Measurements from ENCODE around the gene SLC9A9.
A peak's percentile ranks its signal among the peaks of the same experiment; 100 is the strongest.

SLC9A9 gene

GRCh38 chr3:143484846-143485512 is 363.3 kb downstream of the SLC9A9 start:
- no peak for DNase-seq

- DNase-seq, result no peak
Measured at GRCh38 chr3:143483214-143483613, 365.1 kb downstream of the SLC9A9 start.

GRCh38 chr3:143482106-143483088 is 365.9 kb downstream of the SLC9A9 start:
- no peak for DNase-seq

GRCh38 chr3:143480344-143480743 is 367.9 kb downstream of the SLC9A9 start:
- DNase-seq, result no peak

GRCh38 chr3:143479727-143480126 is 368.5 kb downstream of the SLC9A9 start:
- DNase-seq, result no peak

- DNase-seq, result no peak
Measured at GRCh38 chr3:143478115-143478693, 370.1 kb downstream of the SLC9A9 start.

GRCh38 chr3:143476965-143477640 is 371.2 kb downstream of the SLC9A9 start:
- no peak for DNase-seq

- DNase-seq, result no peak
Measured at GRCh38 chr3:143475981-143476380, 372.3 kb downstream of the SLC9A9 start.

GRCh38 chr3:143472731-143473523 is 375.3 kb downstream of the SLC9A9 start:
- no peak for DNase-seq

GRCh38 chr3:143471705-143472104 is 376.6 kb downstream of the SLC9A9 start:
- no peak for DNase-seq

- no peak for DNase-seq
Measured at GRCh38 chr3:143469159-143469558, 379.1 kb downstream of the SLC9A9 start.

GRCh38 chr3:143465666-143466065 is 382.6 kb downstream of the SLC9A9 start:
- DNase-seq, result no peak

GRCh38 chr3:143464850-143465249 is 383.4 kb downstream of the SLC9A9 start:
- DNase-seq, result no peak

- no peak for DNase-seq
Measured at GRCh38 chr3:143455480-143455879, 392.8 kb downstream of the SLC9A9 start.

GRCh38 chr3:143450632-143451031 is 397.6 kb downstream of the SLC9A9 start:
- DNase-seq, result no peak

GRCh38 chr3:143447491-143447890 is 400.8 kb downstream of the SLC9A9 start:
- no peak for DNase-seq

GRCh38 chr3:143445118-143445517 is 403.1 kb downstream of the SLC9A9 start:
- DNase-seq, result no peak

GRCh38 chr3:143443851-143444331 is 404.4 kb downstream of the SLC9A9 start:
- DNase-seq, result peak; percentile 37

- no peak for DNase-seq
Measured at GRCh38 chr3:143442814-143443447, 405.3 kb downstream of the SLC9A9 start.

- no peak for DNase-seq
Measured at GRCh38 chr3:143441516-143442171, 406.6 kb downstream of the SLC9A9 start.

- no peak for DNase-seq
Measured at GRCh38 chr3:143439817-143440216, 408.5 kb downstream of the SLC9A9 start.

All from CD4-positive, alpha-beta T cell treated with Interleukin-12 subunit alpha and Interleukin-12 subunit beta, for 1 hour (primary cell).